ENCODE measurements around the gene HECW1.

The HECW1 gene

DNA sequence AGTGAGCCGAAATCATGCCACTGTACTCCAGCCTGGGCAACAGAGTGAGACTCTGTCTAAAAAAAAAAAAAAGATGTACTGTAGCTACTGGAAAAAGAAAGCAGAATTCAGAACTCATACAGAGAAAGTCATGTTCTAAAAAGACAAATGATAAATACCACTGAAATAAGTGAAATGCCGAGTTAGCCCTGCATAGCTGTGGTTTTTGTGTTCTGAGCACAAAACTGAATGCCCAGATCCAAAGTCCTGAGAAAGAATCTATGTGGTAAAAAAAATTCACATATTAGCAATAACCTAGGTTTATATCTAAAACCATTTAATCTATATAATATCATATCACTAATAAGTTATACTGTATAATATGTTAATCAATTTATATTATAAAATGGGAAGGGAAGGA lies 29.3 kb upstream of the HECW1 start:
- no peak for DNase-seq (ENCODE audit: insufficient read length, low spot score)
- TF ChIP-seq POLR2A (IDR thresholded peaks at IDR 0.05; ENCODE audit: low read depth, low read length) (no peak), POLR2AphosphoS5 (IDR thresholded peaks at IDR 0.05; ENCODE audit: low read depth, low read length) (no peak), POU2F2 (IDR thresholded peaks at IDR 0.05; ENCODE audit: low read depth, low read length) (no peak), TAF1 (IDR thresholded peaks at IDR 0.05; ENCODE audit: low read depth, low read length) (no peak), SPI1 (IDR thresholded peaks at IDR 0.05; ENCODE audit: low read depth, low read length) (no peak), PAX5 (IDR thresholded peaks at IDR 0.05; ENCODE audit: insufficient read depth, low read length, severe bottlenecking) (no peak)
- FAIRE-seq: no peak

DNA sequence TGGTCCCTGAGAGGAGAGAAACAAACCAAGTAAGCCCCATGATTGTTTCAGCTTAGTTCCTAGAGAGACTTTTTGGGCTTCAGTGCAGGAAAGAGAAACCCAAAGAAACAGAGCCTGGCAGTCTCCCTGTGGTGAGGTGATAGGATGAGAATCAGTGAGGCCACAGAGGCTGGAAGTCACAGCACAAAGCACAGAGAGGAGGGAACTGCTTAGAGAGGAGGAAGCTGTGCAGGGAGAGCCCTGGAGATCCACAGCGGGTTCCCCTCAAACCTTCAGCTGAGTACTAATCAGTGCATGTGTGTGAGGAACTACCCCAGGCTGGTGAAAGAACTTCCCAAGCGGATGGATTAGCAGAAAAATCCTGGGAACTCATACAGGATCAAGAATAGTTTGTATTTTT lies 27.4 kb upstream of the HECW1 start:
- TF ChIP-seq PAX5 (IDR thresholded peaks at IDR 0.05; ENCODE audit: insufficient read depth, low read length, severe bottlenecking) (no peak), POU2F2 (IDR thresholded peaks at IDR 0.05; ENCODE audit: low read depth, low read length) (no peak), POLR2AphosphoS5 (IDR thresholded peaks at IDR 0.05; ENCODE audit: low read depth, low read length) (no peak), SPI1 (IDR thresholded peaks at IDR 0.05; ENCODE audit: low read depth, low read length) (no peak), TAF1 (IDR thresholded peaks at IDR 0.05; ENCODE audit: low read depth, low read length) (no peak), POLR2A (IDR thresholded peaks at IDR 0.05; ENCODE audit: low read depth, low read length) (no peak)
- no peak for FAIRE-seq
- DNase-seq (ENCODE audit: insufficient read length, low spot score): no peak

DNA sequence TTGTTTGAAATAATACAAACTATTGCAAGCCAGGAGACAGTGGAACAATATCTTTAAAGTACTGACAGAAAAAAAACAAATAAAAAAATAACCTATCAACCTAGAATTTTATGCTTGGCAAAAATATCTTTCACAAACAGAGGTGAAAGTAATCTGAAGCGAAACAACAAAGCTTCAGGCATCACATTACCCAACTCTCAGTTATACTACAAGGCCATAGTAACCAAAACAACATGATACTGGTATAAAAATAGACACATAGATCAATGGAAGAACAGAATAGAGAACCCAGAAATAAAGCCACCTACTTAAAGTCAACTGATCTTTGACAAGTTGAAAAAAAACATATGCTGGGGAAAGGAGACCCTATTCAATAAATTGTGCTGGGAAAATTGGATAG lies 26.5 kb upstream of the HECW1 start:
- DNase-seq (ENCODE audit: insufficient read length, low spot score): no peak
- no peak for TF ChIP-seq POLR2A (IDR thresholded peaks at IDR 0.05; ENCODE audit: low read depth, low read length)
- no peak for TF ChIP-seq POLR2AphosphoS5 (IDR thresholded peaks at IDR 0.05; ENCODE audit: low read depth, low read length)
- no peak for TF ChIP-seq TAF1 (IDR thresholded peaks at IDR 0.05; ENCODE audit: low read depth, low read length)
- TF ChIP-seq PAX5 (IDR thresholded peaks at IDR 0.05; ENCODE audit: insufficient read depth, low read length, severe bottlenecking): no peak
- TF ChIP-seq POU2F2 (IDR thresholded peaks at IDR 0.05; ENCODE audit: low read depth, low read length): no peak
- TF ChIP-seq SPI1 (IDR thresholded peaks at IDR 0.05; ENCODE audit: low read depth, low read length): no peak
- FAIRE-seq: no peak

DNA sequence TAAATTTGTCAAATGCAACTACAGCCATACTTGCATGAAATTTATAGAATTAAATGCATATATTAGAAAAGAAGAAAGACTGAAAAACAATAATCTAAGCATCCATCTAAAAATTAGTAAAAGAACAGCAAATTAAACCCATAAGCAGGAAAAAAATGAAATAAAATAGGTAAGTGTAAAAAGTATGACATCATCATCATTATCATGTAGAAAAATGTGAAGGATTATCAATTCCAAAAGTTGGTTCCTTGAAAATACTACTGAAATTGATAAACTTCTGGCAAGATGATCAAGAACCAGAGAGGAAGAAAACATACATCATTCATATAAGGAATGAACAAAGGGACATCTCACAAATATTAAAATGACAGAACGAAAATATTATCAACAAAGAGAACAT lies 19.6 kb upstream of the HECW1 start:
- FAIRE-seq: no peak
- no peak for DNase-seq (ENCODE audit: insufficient read length, low spot score)
- no peak for TF ChIP-seq TAF1 (IDR thresholded peaks at IDR 0.05; ENCODE audit: low read depth, low read length)
- TF ChIP-seq POLR2A (IDR thresholded peaks at IDR 0.05; ENCODE audit: low read depth, low read length): no peak
- TF ChIP-seq POU2F2 (IDR thresholded peaks at IDR 0.05; ENCODE audit: low read depth, low read length): no peak
- TF ChIP-seq POLR2AphosphoS5 (IDR thresholded peaks at IDR 0.05; ENCODE audit: low read depth, low read length): no peak
- no peak for TF ChIP-seq SPI1 (IDR thresholded peaks at IDR 0.05; ENCODE audit: low read depth, low read length)
- no peak for TF ChIP-seq PAX5 (IDR thresholded peaks at IDR 0.05; ENCODE audit: insufficient read depth, low read length, severe bottlenecking)

DNA sequence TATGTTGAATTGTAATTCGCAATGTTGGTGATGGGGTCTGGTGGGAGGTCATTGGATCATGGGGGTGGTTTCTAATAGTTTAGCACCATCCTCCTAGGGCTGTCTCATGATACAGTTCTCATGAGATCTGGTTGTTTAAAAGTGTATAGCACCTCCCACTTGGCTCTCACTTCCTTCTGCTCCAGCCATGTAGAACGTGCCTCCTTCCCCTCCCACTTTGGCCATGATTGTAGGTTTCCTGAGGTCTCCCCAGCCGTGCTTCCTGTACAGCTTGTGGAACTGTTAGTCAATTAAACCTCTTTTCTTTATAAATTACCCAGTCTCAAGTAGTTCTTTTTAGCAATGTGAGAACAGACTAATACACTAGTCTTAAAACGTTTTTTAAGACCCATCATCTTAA lies 15.6 kb upstream of the HECW1 start:
- DNase-seq (ENCODE audit: insufficient read length, low spot score) (no peak), FAIRE-seq (peak; percentile 13)
- no peak for TF ChIP-seq POLR2A (IDR thresholded peaks at IDR 0.05; ENCODE audit: low read depth, low read length)
- TF ChIP-seq SPI1 (IDR thresholded peaks at IDR 0.05; ENCODE audit: low read depth, low read length): 0 out of 2 replicates have a peak, but pooled peaks have one; percentile 19

DNA sequence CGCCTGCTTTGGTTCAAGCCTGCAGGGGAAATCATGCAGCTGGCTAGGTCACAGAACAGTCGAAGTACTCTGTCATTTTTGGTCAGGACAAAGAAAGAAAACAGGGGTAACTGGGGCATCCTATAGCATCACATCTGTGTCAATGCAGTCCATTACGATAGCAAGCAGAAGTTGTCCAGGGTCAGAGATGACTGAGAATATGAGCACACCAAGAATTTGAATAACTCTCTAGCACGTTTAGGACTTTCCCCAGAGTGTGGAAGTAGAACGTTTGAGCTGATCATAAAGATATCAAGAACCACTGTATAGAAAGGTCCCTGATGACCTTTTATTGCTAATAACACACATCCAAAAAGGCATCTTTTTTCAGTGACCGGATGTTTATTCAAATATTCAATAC lies 12.7 kb upstream of the HECW1 start:
- FAIRE-seq: no peak
- no peak for DNase-seq (ENCODE audit: insufficient read length, low spot score)
- TF ChIP-seq POLR2A (IDR thresholded peaks at IDR 0.05; ENCODE audit: low read depth, low read length): no peak
- no peak for TF ChIP-seq POLR2AphosphoS5 (IDR thresholded peaks at IDR 0.05; ENCODE audit: low read depth, low read length)
- no peak for TF ChIP-seq POU2F2 (IDR thresholded peaks at IDR 0.05; ENCODE audit: low read depth, low read length)
- TF ChIP-seq SPI1 (IDR thresholded peaks at IDR 0.05; ENCODE audit: low read depth, low read length): no peak
- no peak for TF ChIP-seq TAF1 (IDR thresholded peaks at IDR 0.05; ENCODE audit: low read depth, low read length)
- no peak for TF ChIP-seq PAX5 (IDR thresholded peaks at IDR 0.05; ENCODE audit: insufficient read depth, low read length, severe bottlenecking)

DNA sequence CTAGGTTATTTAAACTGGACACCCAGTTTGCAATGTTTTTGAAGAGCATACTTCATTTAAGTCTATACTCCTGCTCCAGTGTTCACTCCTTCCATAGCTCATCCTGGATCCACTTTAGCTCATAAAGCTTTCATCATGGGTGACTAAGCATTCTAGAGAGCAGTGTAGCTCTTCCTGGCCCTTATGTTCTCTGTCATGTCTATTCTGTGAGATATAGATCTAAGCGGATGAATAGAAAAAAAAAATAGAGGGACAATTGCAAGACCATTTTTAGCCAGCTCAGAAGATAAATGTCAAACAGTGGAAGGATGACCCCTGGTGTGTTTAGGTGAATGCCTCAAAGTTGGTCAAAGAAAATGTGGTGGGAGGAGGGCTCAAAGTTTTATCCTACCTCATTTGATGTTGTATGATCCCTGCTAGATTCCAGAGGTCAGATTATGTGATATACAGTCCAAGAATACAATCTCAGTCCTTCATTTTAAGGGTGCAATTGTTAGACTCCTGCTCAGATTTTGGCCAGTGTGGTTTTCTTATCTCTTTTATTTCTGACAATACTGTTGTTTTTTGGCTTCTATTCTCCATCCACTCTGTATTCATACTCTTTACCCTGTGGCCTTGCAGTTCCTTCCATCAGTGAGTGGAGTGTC lies 7.5 kb upstream of the HECW1 start:
- no peak for TF ChIP-seq POLR2A (IDR thresholded peaks at IDR 0.05; ENCODE audit: low read depth, low read length)
- TF ChIP-seq TAF1 (IDR thresholded peaks at IDR 0.05; ENCODE audit: low read depth, low read length): no peak
- TF ChIP-seq POU2F2 (IDR thresholded peaks at IDR 0.05; ENCODE audit: low read depth, low read length): no peak
- no peak for TF ChIP-seq PAX5 (IDR thresholded peaks at IDR 0.05; ENCODE audit: insufficient read depth, low read length, severe bottlenecking)
- no peak for TF ChIP-seq POLR2AphosphoS5 (IDR thresholded peaks at IDR 0.05; ENCODE audit: low read depth, low read length)
- TF ChIP-seq SPI1 (IDR thresholded peaks at IDR 0.05; ENCODE audit: low read depth, low read length): no peak
- no peak for FAIRE-seq
- no peak for DNase-seq (ENCODE audit: insufficient read length, low spot score)

DNA sequence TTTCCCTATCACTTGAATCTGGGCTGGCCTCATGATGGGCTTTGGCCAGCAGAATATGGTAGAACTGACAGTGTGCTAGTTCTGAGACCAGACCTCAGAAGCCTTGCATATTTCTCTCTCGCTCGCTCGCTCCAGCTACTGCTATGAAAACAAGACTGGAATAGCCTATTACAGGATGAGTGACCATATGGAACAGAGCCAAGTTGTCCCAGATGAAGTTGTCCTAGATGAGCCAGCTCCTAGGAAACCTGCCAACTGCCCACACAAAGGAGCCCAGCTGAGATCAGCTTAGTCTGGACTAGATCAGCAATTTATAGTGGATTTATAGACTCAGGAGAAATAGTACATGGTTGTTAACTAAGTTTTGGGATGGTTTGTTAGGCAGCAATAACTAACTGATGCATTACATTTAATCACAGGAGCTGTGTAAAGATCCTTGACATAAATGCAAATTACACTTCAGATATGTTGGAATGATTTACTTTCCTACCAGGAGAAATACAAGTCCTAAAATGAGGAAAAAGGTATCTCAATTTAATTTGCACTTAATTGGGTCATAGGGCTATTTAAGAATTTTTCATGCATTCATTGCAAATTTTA lies 6.8 kb upstream of the HECW1 start:
- no peak for FAIRE-seq
- no peak for TF ChIP-seq SPI1 (IDR thresholded peaks at IDR 0.05; ENCODE audit: low read depth, low read length)
- TF ChIP-seq POLR2AphosphoS5 (IDR thresholded peaks at IDR 0.05; ENCODE audit: low read depth, low read length): no peak
- TF ChIP-seq TAF1 (IDR thresholded peaks at IDR 0.05; ENCODE audit: low read depth, low read length): no peak
- no peak for TF ChIP-seq POLR2A (IDR thresholded peaks at IDR 0.05; ENCODE audit: low read depth, low read length)
- DNase-seq (ENCODE audit: insufficient read length, low spot score): no peak

DNA sequence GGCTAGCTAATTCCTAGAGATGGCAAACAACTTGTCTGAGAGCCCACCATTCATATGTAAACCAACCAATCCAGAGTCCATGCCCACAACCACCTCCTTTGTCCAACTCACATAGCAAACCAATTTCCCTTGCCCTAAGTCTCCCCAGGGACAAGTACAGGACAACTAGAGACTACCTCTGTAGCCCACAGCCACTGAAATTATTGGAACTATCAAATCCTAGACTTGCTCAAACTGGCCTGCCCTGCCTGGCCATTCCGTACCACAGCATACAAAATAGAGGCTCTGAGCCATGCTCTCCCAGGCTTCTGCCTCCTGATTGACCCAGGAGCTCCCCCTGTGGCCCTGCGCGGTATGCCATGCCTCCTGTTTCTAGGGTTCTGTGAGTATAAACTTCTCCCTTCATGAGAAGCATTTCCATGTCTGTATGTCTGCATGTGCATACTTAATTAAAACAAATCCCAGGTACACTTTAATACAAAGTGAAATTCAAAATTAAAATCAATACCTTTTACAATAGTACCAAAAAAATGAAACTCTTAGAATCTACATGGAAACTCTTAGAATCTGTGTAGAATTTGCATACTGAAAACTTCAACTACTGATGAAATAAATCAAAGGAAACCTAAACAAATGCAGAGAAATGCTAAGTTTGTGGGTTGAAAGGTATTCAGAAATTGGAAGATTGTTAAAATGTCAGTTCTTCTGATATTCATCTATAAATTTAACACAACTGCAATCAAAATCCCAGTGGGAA lies 4.0 kb upstream of the HECW1 start:
- peak; percentile 63 for FAIRE-seq
- TF ChIP-seq POU2F2 (IDR thresholded peaks at IDR 0.05; ENCODE audit: low read depth, low read length): 0 out of 2 replicates have a peak, but pooled peaks have one; percentile 44
- no peak for TF ChIP-seq SPI1 (IDR thresholded peaks at IDR 0.05; ENCODE audit: low read depth, low read length)
- peak; percentile 30 for DNase-seq (ENCODE audit: insufficient read length, low spot score)

Measured in GM12891 (cell line).